Activated CD8-positive, alpha-beta memory T cell treated with anti-CD3 and anti-CD28 coated beads, Interleukin-2, amount 50 U/mL, for 48 hours (primary cell): ENCODE data around the gene C17orf75.

Source experiments
- DNase-seq: peaks from one replicate; pipeline ENCODE4 v3.0.0-alpha.2; 2020

The C17orf75 gene

GRCh38 chr17:32302860-32303649 is 38.9 kb downstream of the C17orf75 start:
- DNase-seq = no peak

- DNase-seq = no peak
These were observed 39.9 kb downstream of the C17orf75 start for GRCh38 chr17:32302037-32302436.

GRCh38 chr17:32299580-32300164 is 42.3 kb downstream of the C17orf75 start:
- DNase-seq = no peak

GRCh38 chr17:32298721-32299579 is 43.0 kb downstream of the C17orf75 start:
- DNase-seq = no peak

- DNase-seq = no peak
These were observed 43.7 kb downstream of the C17orf75 start for GRCh38 chr17:32298298-32298697.

GRCh38 chr17:32297860-32298259 is 44.1 kb downstream of the C17orf75 start:
- DNase-seq = no peak

GRCh38 chr17:32297424-32297823 is 44.5 kb downstream of the C17orf75 start:
- no peak for DNase-seq

- no peak for DNase-seq
These were observed 49.9 kb downstream of the C17orf75 start for GRCh38 chr17:32292094-32292493.

- DNase-seq = no peak
These were observed 52.4 kb downstream of the C17orf75 start for GRCh38 chr17:32289471-32290070.

- DNase-seq = no peak
These were observed 53.4 kb downstream of the C17orf75 start for GRCh38 chr17:32288615-32289014.

- DNase-seq = no peak
These were observed 54.0 kb downstream of the C17orf75 start for GRCh38 chr17:32287804-32288511.

GRCh38 chr17:32286518-32286900 is 55.5 kb downstream of the C17orf75 start:
- DNase-seq = no peak

- no peak for DNase-seq
These were observed 56.0 kb downstream of the C17orf75 start for GRCh38 chr17:32285746-32286517.

- DNase-seq = no peak
These were observed 56.7 kb downstream of the C17orf75 start for GRCh38 chr17:32285306-32285705.

GRCh38 chr17:32283745-32284201 is 58.2 kb downstream of the C17orf75 start:
- DNase-seq = no peak

GRCh38 chr17:32281011-32281451 is 60.9 kb downstream of the C17orf75 start:
- no peak for DNase-seq

- DNase-seq = no peak
These were observed 61.9 kb downstream of the C17orf75 start for GRCh38 chr17:32279891-32280716.

- DNase-seq = no peak
These were observed 63.2 kb downstream of the C17orf75 start for GRCh38 chr17:32278815-32279214.
